Measurements from ENCODE around the gene SMIM20. TPM values are rescaled to one million over a fixed set of nuclear protein-coding genes. Genes with fewer than 3 reads are reported as not detected.

Gene SMIM20
- total and polyA plus RNA-seq, 9 of the 15 experiments (the other 6 are each of a cell fraction or from before 2014, with no cell fraction given) = 25.1 to 51.0 (median 38.9) TPM

- TF ChIP-seq CHD7 (IDR thresholded peaks at IDR 0.05; ENCODE audit: low read depth, low read length) = no peak
- no peak for TF ChIP-seq CREB1 (IDR thresholded peaks at IDR 0.05)
- TF ChIP-seq CREB1 (CRISPR knock-in tag; IDR thresholded peaks at IDR 0.05) = no peak
- TF ChIP-seq TAL1 (IDR thresholded peaks at IDR 0.05) = peak; percentile 16; the same call in 1 of the 2 replicates
These were observed 24.2 kb upstream of the SMIM20 start (continued) for GRCh38 chr4:25889589-25890503.
